Neural cell (in vitro differentiated cells): ENCODE measurements around the gene PITX1.

Source experiments
- EP300 ChIP-seq: fragments of 450-650 bp; conservative IDR thresholded peaks from 2 replicates; pipeline ENCODE4 v1.6.1; 2014; ENCODE audit warnings: antibody characterized with exemption, mild to moderate bottlenecking, moderate library complexity; ENCODE audit not compliant: poor library complexity, severe bottlenecking
- EZH2 ChIP-seq: fragments of 200-600, 300-800 bp; shearing (Covaris generic), sonication (generic); IDR thresholded peaks from 2 replicates; pipeline ENCODE4 v1.6.1; 2014; ENCODE audit warnings: antibody characterized with exemption, low read length, borderline replicate concordance, mild to moderate bottlenecking; ENCODE audit not compliant: insufficient read depth, poor library complexity, severe bottlenecking
- MXI1 ChIP-seq: fragments of 450-650 bp; conservative IDR thresholded peaks from 2 replicates; pipeline ENCODE4 v1.6.1; 2014; ENCODE audit warnings: antibody characterized with exemption, mild to moderate bottlenecking; ENCODE audit not compliant: poor library complexity, severe bottlenecking
- POLR2AphosphoS5 ChIP-seq: IDR thresholded peaks from 2 replicates; pipeline ENCODE4 v1.6.1; 2012
- REST ChIP-seq: IDR thresholded peaks from 2 replicates; pipeline ENCODE4 v1.6.1; 2012; ENCODE audit warnings: borderline replicate concordance
- SMC3 ChIP-seq: fragments of 450-650 bp; conservative IDR thresholded peaks from 2 replicates; pipeline ENCODE4 v1.6.1; 2014; ENCODE audit warnings: antibody characterized with exemption, mild to moderate bottlenecking, moderate library complexity; ENCODE audit not compliant: poor library complexity
- TAF1 ChIP-seq: IDR thresholded peaks from 2 replicates; pipeline ENCODE4 v1.6.1; 2012; ENCODE audit warnings: low read depth
- TF ChIP-seq, protein P1 (sequence below): fragments of 450-650 bp; IDR thresholded peaks from 2 replicates; pipeline ENCODE4 v1.5.1; 2014; ENCODE audit warnings: antibody characterized with exemption, mild to moderate bottlenecking, moderate library complexity; ENCODE audit not compliant: poor library complexity, severe bottlenecking

DNA sequence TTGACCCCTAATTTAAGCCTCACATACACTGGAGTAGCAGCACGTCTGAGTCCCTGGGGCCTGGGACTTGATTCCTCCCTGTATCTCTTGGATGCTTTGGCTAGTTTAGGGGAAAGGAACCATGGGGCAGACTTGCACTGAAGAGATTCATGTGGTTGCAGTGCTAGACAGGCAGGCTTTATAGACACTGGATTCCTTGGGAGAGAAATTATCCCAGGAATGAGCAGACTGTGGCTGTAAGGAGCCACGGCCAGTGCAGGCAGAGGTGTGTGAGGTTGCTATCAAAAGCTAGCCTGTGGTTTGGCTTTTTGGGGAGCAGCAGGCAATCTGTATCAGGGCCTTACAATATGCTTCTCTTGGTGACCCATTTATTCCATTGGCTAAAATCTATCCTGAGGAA is 20.5 kb upstream of the PITX1 start:
- TF ChIP-seq EZH2 (no peak), SMC3 (no peak), REST (no peak), EP300 (no peak), MXI1 (no peak), POLR2AphosphoS5 (no peak), TAF1 (no peak)
- TF ChIP-seq, protein P1, sequence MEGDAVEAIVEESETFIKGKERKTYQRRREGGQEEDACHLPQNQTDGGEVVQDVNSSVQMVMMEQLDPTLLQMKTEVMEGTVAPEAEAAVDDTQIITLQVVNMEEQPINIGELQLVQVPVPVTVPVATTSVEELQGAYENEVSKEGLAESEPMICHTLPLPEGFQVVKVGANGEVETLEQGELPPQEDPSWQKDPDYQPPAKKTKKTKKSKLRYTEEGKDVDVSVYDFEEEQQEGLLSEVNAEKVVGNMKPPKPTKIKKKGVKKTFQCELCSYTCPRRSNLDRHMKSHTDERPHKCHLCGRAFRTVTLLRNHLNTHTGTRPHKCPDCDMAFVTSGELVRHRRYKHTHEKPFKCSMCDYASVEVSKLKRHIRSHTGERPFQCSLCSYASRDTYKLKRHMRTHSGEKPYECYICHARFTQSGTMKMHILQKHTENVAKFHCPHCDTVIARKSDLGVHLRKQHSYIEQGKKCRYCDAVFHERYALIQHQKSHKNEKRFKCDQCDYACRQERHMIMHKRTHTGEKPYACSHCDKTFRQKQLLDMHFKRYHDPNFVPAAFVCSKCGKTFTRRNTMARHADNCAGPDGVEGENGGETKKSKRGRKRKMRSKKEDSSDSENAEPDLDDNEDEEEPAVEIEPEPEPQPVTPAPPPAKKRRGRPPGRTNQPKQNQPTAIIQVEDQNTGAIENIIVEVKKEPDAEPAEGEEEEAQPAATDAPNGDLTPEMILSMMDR = no peak
